GM19463 (cell line): ENCODE data around the gene ERICH4.

Experiments
- ATAC-seq: cut with Tn5 transposase; IDR thresholded peaks from one replicate; pipeline ENCODE4 v1.9.1; 2021; ENCODE audit warnings: mild to moderate bottlenecking, moderate library complexity; ENCODE audit not compliant: unreplicated experiment

Gene ERICH4

GRCh38 chr19:41413947-41414346, 29.0 kb upstream of the ERICH4 start:
- no peak for ATAC-seq

- ATAC-seq, result no peak
Observed at GRCh38 chr19:41414461-41414860, 28.5 kb upstream of the ERICH4 start.

GRCh38 chr19:41415154-41415571, 27.8 kb upstream of the ERICH4 start:
- no peak for ATAC-seq

- no peak for ATAC-seq
Observed at GRCh38 chr19:41416194-41416674, 26.7 kb upstream of the ERICH4 start.

- ATAC-seq, result no peak
Observed at GRCh38 chr19:41420101-41420880, 22.7 kb upstream of the ERICH4 start.

GRCh38 chr19:41421314-41421713, 21.6 kb upstream of the ERICH4 start:
- no peak for ATAC-seq

- no peak for ATAC-seq
Observed at GRCh38 chr19:41421973-41422372, 21.0 kb upstream of the ERICH4 start.

GRCh38 chr19:41422456-41422855, 20.5 kb upstream of the ERICH4 start:
- ATAC-seq, result no peak

- ATAC-seq, result no peak
Observed at GRCh38 chr19:41422955-41423354, 20.0 kb upstream of the ERICH4 start.

- ATAC-seq, result no peak
Observed at GRCh38 chr19:41424335-41425173, 18.4 kb upstream of the ERICH4 start.

- no peak for ATAC-seq
Observed at GRCh38 chr19:41425174-41426115, 17.5 kb upstream of the ERICH4 start.

- ATAC-seq, result no peak
Observed at GRCh38 chr19:41426116-41426841, 16.7 kb upstream of the ERICH4 start.

GRCh38 chr19:41426952-41427646, 15.9 kb upstream of the ERICH4 start, which contains the start of gene B3GNT8:
Gene B3GNT8 (minus strand): TSS chr19:41427374. CDS start chr19:41426778, 596 bp downstream.
- no peak for ATAC-seq

- ATAC-seq, result no peak
Observed at GRCh38 chr19:41427647-41428480, 15.1 kb upstream of the ERICH4 start.

GRCh38 chr19:41428481-41428859, 14.5 kb upstream of the ERICH4 start:
- ATAC-seq, result no peak

GRCh38 chr19:41430922-41431321, 12.0 kb upstream of the ERICH4 start:
- no peak for ATAC-seq

GRCh38 chr19:41431426-41432386, 11.2 kb upstream of the ERICH4 start:
- ATAC-seq, result no peak
